Measurements from ENCODE around the gene HPS5.

DNA sequence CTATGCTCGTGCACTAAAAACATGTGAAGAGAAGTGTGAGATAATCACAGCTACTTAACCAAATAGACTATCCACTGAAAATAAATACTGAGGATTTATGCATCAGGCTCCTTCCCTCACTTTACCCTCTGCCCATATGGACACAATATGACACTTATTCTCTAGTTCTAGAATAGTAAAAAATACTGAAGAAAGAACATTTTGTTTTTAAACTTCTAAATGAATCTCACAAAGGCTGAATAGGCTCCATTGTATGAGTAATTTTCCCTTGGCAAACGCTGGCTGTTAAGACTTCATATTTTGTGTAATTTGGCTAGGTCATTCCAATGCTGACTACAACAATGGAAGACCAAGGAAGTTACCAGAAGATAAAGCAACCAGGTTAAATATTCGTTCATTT lies 9.9 kb downstream of the HPS5 start:
- TF ChIP-seq, protein P1, sequence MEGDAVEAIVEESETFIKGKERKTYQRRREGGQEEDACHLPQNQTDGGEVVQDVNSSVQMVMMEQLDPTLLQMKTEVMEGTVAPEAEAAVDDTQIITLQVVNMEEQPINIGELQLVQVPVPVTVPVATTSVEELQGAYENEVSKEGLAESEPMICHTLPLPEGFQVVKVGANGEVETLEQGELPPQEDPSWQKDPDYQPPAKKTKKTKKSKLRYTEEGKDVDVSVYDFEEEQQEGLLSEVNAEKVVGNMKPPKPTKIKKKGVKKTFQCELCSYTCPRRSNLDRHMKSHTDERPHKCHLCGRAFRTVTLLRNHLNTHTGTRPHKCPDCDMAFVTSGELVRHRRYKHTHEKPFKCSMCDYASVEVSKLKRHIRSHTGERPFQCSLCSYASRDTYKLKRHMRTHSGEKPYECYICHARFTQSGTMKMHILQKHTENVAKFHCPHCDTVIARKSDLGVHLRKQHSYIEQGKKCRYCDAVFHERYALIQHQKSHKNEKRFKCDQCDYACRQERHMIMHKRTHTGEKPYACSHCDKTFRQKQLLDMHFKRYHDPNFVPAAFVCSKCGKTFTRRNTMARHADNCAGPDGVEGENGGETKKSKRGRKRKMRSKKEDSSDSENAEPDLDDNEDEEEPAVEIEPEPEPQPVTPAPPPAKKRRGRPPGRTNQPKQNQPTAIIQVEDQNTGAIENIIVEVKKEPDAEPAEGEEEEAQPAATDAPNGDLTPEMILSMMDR (IDR thresholded peaks at IDR 0.05), result no peak
- no peak for TF ChIP-seq POLR2A (IDR thresholded peaks at IDR 0.05)

All from adrenal gland (tissue), 5 donors.